ENCODE results near the gene CUX1. TPM values are rescaled to one million over a fixed set of nuclear protein-coding genes. Genes with fewer than 3 reads are reported as not detected.
A peak's percentile ranks its signal among the peaks of the same experiment; 100 is the strongest.

The CUX1 gene
- total RNA-seq, 1 donor from 2014 or later = 66.4 TPM

DNA sequence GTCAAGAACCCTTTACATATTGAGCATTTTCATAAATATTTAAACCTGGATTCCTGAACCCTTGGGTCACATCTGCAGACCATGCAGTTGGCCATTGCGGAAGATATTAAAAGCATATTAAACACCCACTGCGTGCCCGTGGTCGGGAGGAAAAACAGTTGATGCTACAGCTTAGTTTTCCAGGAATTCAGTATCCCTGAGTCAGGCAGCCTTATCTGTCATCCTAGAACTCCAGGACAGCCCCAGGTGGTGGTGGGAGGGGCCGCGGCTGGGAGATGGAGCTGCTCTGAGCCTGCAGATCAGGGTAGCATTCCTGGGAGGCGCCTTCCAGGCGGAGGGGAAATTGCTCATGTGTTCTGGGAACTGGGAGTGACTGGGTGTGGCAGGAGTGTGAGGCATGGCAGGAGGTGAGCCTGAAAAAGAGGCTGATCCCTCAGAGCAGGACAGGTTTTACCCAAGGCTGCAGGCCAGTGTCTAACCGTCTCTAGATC lies 246.3 kb downstream of the CUX1 start:
- H3K36me3 ChIP-seq = no peaks in the 10 kb centered on the region
- Mint-ChIP-seq H3K4me1 (peaks cover 26% of the 10 kb centered on the region), H3K9me3 (no peaks in the 10 kb centered on the region), H3K36me3 (no peaks in the 10 kb centered on the region), H3K27me3 (ENCODE audit: insufficient read depth, low read depth) (peaks cover 2% of the 10 kb centered on the region), H3K4me3 (no peak overlapping the region), H3K27ac (peak overlapping the region; percentile 26)
- peaks cover 26% of the 10 kb centered on the region for H4K20me1 ChIP-seq (ENCODE audit: low read depth)
- H3K4me1 ChIP-seq = peaks cover 4% of the 10 kb centered on the region
- peaks cover 28% of the 10 kb centered on the region for H3K79me2 ChIP-seq (ENCODE audit: low read depth)
- H3K4me2 ChIP-seq = peak overlapping the region; percentile 7
- no peak overlapping the region for H3K9ac ChIP-seq
- TF ChIP-seq EZH2phosphoT487 (IDR thresholded peaks at IDR 0.05) = no peak
- TF ChIP-seq CTCF (IDR thresholded peaks at IDR 0.05) = no peak
- no peak for TF ChIP-seq EZH2 (IDR thresholded peaks at IDR 0.05)
- no peak overlapping the region for H3K4me3 ChIP-seq
- no peak overlapping the region for H3K27ac ChIP-seq
- no peaks in the 10 kb centered on the region for H3K27me3 ChIP-seq
- DNase-seq (ENCODE audit: low spot score) = peak; percentile 59
- H3F3A ChIP-seq (ENCODE audit: low read depth) = no peaks in the 10 kb centered on the region
- H2AFZ ChIP-seq (replicated peaks) = no peak overlapping the region
- H3K9me3 ChIP-seq (ENCODE audit: low read depth) = no peaks in the 10 kb centered on the region

GRCh38 chr7:102064361-102065025 lies 247.1 kb downstream of the CUX1 start:
- Mint-ChIP-seq H3K9me3 (no peaks in the 10 kb centered on the region), H3K27me3 (ENCODE audit: insufficient read depth, low read depth) (peaks cover 4% of the 10 kb centered on the region), H3K27ac (peak overlapping the region; percentile 85), H3K4me3 (no peak overlapping the region), H3K36me3 (peaks cover 4% of the 10 kb centered on the region), H3K4me1 (peaks cover 26% of the 10 kb centered on the region)
- TF ChIP-seq CTCF (IDR thresholded peaks at IDR 0.05) (no peak), EZH2phosphoT487 (IDR thresholded peaks at IDR 0.05) (no peak), EZH2 (IDR thresholded peaks at IDR 0.05) (no peak)
- Histone ChIP-seq H3K79me2 (ENCODE audit: low read depth) (peaks cover 25% of the 10 kb centered on the region), H3K4me3 (no peak overlapping the region), H3K4me2 (peak overlapping the region; percentile 7), H3K27me3 (no peaks in the 10 kb centered on the region), H3K4me1 (peaks cover 7% of the 10 kb centered on the region), H2AFZ (replicated peaks) (no peak overlapping the region), H3K36me3 (no peaks in the 10 kb centered on the region), H3F3A (ENCODE audit: low read depth) (peaks cover 2% of the 10 kb centered on the region), H3K27ac (no peak overlapping the region), H4K20me1 (ENCODE audit: low read depth) (peaks cover 26% of the 10 kb centered on the region), H3K9me3 (ENCODE audit: low read depth) (no peaks in the 10 kb centered on the region), H3K9ac (no peak overlapping the region)
- DNase-seq (ENCODE audit: low spot score) = no peak

DNA sequence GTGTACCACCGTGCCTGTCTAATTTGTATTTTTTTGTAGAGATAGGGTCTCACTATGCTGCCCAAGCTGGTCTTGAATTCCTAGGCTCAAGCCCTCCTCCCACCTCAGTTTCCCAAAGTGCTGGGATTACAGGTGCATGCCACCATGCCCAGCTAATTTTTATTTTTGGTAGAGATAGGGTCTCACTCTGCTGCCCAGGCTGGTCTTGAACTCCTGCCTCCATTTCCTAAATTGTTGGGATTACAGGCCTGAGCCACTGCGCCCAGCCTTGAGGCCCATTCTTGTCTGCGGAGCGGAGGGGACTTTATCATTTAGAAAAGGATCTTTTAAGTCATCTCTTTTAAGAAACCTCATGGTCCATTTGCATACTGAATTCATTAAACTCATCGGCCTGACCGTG lies 247.8 kb downstream of the CUX1 start:
- H2AFZ ChIP-seq (replicated peaks) = no peak overlapping the region
- Mint-ChIP-seq H3K9me3 (no peaks in the 10 kb centered on the region), H3K4me3 (no peak overlapping the region), H3K27ac (no peak overlapping the region), H3K27me3 (ENCODE audit: insufficient read depth, low read depth) (peaks cover 4% of the 10 kb centered on the region), H3K4me1 (peaks cover 31% of the 10 kb centered on the region), H3K36me3 (peaks cover 10% of the 10 kb centered on the region)
- H3K4me3 ChIP-seq = no peak overlapping the region
- peaks cover 14% of the 10 kb centered on the region for H3K4me1 ChIP-seq
- H3K9me3 ChIP-seq (ENCODE audit: low read depth) = no peaks in the 10 kb centered on the region
- peaks cover 26% of the 10 kb centered on the region for H4K20me1 ChIP-seq (ENCODE audit: low read depth)
- DNase-seq (ENCODE audit: low spot score) = no peak
- no peak overlapping the region for H3K9ac ChIP-seq
- H3K27me3 ChIP-seq = no peaks in the 10 kb centered on the region
- no peak for TF ChIP-seq EZH2phosphoT487 (IDR thresholded peaks at IDR 0.05)
- no peak for TF ChIP-seq CTCF (IDR thresholded peaks at IDR 0.05)
- TF ChIP-seq EZH2 (IDR thresholded peaks at IDR 0.05) = no peak
- H3F3A ChIP-seq (ENCODE audit: low read depth) = peaks cover 9% of the 10 kb centered on the region
- H3K27ac ChIP-seq = no peak overlapping the region
- no peak overlapping the region for H3K4me2 ChIP-seq
- H3K79me2 ChIP-seq (ENCODE audit: low read depth) = peaks cover 25% of the 10 kb centered on the region
- no peaks in the 10 kb centered on the region for H3K36me3 ChIP-seq

All from neural progenitor cell (in vitro differentiated cells).